HG03108 (cell line): Measurements from ENCODE around the gene RNF225.
"Not testable (repeated sequence)": the region's sequence is repeated elsewhere in the genome, so short reads cannot be mapped to it uniquely, and the experiment has no call there.

Experiments used
- ATAC-seq: cut with Tn5 transposase; IDR thresholded peaks from one replicate; pipeline ENCODE4 v1.9.1; 2021; ENCODE audit warnings: moderate library complexity; ENCODE audit not compliant: unreplicated experiment

Gene RNF225

DNA sequence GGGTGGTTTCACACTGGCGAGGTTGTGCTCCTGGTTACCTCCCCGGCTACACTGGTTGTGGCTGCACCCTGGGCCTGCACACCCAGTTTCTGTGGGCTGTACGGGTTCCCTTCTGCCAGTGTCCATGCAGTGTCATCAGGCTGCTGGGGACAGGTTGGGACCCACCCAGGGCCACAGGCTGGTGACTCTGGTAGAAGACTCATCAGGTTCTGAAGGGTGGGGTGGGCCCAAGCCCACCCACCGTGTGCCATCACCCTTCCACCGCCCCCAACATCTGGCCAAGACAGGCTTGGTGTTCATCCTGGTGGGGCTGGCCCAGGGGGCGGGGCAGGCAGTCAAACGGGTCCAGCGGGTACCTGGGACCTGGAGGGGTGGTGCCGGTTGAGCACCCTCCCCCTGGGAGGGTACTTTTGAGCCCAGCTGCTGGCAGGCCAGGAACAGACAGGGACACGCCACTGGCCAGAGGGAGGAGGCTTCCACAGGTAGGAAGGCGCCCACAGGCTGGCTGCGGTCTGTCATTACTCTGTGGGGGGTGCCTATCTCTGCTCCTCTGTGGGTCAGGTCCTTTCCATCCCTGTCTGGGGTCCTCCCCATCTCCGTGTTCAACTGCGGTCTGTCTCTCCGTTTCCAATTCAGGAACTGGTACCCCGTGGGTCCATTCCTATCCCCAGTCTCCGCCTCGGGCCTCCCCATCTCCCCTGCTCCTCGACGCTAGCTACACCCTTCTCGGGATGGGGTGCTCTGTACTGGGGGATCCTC, at the start of gene RNF225:
Gene RNF225, plus strand, starts transcription at position 437 of the 759 bp plus-strand sequence. CDS start 434 bp downstream, outside the sequence.
- ATAC-seq = no peak

DNA sequence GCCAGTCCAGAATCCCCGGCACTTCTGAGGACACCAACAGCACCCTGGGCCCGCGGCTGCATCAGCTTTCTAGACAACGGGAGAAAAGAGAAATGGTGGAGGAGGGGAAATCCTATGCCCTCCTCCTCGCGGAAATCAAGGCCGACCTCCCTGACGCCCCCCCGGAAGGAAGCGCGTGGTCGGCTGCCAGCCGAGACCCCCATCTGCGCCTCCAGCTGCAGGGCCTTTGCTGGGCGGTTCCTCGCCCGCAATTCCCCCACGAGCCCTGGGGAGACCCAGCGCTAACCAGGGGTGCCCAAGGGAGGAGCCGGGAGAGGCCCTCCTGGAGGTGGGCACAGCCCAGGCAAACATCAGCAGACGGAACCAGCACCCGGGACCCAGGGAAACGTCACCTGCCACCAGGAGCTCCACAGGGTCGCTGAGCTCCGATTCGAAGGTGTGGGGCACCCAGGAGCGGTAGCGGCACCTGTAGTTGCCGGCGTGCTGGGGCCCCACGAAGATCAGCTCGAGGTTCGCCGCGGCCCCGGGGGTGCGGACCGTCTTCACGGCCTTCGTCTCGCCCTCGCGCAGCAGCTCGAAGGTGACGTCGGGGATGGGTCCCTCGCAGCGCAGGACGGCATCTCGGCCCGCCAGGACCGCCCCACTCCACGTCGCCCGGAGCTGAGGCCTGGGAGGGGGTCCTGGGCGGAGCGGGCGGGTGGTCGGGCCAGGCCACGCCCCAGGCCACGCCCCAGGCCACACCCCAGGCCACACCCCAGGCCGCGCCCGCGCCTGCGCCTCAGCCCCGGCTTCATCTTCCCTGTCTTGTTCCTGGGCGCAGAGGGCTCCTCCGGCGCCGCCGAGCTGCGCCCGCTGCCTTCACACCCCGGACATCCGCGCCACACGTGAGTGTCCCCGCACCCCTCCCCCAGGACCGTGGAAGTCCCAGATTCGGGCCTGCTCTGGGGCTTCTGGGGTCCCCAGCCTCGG, 48.2 kb upstream of the RNF225 start:
- ATAC-seq = peak; percentile 90

DNA sequence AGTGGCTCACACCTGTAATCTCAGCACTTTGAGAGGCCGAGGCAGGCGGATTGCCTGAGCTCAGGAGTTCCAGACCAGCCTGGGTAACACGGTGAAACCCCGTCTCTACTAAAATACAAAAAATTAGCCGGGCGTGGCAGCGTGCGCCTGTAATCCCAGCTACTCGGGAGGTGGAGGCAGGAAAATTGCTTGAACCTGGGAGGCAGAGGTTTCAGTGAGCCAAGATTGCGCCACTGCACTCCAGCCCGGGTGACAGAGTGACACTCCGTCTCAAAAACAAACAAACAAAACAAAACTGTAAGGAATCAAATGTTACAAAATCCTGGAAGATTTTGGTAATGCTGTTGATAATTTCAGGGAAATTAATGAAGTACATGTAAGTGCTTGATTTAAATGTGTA, 47.4 kb upstream of the RNF225 start:
- not testable (repeated sequence) for ATAC-seq

DNA sequence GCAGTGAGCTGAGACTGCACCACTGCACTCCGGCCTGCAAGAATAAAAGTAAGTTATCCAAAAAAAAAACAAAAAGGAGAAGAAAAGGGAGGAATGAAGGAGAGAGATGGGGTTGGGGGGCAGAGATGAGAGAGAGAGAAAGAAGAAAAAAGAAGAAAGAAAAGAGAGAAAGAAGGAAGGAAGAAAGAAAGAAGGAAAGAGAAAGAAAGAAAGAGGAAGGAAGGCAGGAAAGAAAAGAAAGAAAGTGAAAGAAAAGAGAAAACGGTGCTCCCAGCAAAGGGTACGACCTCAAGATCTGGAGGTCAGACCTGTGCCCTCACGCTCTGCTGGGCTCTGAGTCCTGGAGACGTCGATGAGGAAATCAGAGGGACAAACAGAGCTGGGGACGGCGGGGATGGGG, 45.9 kb upstream of the RNF225 start:
- no peak for ATAC-seq

DNA sequence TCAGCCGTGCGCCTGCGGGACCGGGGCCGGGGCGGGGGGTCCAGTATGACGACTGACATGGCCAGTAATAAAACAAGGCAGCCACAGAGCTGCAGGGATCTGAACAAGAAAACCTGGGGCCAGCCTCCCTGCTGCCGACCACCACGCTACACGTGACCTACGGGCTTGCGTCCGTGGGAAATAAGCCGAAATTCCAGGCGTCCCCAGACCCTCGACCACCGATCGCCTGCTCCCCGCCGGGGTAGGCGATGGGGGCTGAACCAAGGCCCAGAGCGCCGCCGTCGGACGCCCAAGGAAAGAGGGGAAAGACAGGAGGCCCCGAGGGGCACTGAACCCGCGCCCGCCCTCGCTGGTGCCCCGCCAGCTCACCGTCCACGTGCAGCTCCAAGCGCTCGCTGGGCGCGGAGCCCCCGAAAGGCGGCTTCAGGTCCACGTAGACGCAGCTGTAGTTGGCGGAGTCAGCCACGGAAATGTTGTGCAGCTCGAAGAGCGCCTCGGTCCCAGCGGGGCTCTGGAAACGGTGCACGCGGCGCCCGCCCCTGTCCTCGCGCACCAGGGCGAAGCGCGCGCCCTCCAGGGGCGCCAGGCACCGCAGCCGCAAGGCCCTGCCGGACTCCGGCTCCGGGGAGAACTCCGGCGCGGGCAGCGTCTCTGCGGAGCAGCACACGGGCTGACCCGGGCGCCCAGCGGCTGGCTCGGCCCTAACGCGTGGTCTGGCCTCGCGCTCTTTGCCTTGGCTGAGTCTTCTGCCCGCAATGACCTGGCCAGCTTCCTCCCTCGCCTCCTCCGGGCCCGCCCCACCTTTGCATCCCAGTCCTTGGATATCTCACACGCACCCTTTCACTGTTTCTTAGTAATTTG, 45.2 kb upstream of the RNF225 start:
- ATAC-seq = no peak

DNA sequence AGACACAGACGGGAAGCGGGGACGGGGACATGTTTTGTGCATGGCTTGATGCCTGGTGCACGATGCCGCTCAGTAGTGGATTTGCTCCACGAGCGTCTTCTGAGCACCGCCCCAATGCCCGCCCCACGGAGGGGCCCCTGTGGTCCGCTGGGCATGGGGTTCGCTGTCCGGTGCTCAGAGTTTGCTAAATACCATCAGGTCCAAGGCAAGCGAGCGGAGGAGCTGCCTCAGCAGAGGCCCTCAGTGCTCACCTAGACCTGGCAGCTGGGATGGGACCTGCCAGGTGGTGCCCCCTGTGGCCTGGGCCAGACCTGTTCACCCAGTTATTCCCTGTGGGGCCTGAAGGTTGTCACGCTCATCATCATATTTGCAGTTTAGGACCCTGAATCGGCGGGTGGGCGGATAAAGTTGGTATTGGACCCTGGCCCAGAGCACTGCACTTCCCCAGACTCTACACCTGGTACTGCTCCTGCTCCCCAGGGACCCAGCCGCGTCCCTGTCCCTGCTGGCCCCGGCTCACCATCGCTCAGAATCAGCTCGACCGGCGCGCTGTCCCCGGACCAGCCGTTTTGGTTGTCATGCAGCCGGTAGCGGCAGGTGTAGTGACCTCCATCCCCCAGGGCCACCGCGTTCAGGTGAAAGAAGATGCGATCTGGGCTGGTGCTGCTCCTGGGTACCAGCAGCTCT, 44.4 kb upstream of the RNF225 start:
- ATAC-seq = no peak

DNA sequence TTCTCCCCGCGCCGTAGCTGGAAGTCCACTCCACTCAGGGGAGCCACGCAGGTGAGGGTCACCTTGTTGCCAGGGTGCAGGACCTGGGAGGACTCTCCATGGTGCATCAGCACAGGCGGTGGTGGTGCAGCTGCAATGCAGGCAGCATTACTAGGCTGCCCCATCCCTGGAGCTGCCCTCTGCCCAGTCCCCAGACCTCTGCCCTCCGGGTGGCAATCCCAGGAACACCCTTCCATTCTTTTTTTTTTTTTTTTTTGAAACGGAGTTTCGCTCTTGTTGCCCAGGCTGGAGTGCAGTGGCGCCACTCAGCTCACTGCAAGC, 43.9 kb upstream of the RNF225 start:
- ATAC-seq = no peak

DNA sequence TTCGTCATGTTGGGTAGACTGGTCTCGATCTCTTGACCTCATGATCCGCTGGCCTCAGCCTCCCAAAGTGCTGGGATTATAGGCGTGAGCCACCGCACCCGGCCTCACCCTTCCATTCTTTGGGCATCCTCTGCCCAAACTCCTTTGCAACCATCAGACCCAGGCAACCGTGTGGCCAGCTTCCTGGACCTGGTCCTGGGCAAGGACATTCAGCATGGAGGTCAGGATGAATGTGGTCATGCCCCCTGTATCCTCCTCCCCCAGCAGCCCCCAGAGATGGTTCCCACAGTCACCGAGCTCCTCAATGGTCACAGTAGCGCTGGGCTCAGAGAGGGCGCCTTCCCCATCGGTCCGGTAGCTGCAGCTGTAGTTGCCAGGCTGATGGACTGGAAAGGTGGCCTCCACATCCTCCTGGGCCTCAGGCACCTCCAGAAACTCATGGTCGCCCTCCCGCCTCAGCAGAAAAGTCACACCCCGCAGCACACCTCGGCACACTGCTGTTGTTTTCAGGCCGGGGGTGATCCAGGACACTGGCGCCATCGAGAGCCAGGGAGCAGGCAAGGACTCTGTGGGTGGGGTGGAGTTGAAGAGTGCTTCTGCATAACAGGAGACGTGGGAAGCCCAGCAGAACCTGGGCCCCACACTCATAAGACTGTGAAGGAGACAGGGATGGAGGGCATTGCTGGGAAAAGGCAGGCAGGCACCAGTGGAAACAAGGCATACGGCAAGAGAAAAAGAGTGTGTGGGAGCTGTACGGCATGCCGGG, 43.3 kb upstream of the RNF225 start:
- ATAC-seq = no peak

DNA sequence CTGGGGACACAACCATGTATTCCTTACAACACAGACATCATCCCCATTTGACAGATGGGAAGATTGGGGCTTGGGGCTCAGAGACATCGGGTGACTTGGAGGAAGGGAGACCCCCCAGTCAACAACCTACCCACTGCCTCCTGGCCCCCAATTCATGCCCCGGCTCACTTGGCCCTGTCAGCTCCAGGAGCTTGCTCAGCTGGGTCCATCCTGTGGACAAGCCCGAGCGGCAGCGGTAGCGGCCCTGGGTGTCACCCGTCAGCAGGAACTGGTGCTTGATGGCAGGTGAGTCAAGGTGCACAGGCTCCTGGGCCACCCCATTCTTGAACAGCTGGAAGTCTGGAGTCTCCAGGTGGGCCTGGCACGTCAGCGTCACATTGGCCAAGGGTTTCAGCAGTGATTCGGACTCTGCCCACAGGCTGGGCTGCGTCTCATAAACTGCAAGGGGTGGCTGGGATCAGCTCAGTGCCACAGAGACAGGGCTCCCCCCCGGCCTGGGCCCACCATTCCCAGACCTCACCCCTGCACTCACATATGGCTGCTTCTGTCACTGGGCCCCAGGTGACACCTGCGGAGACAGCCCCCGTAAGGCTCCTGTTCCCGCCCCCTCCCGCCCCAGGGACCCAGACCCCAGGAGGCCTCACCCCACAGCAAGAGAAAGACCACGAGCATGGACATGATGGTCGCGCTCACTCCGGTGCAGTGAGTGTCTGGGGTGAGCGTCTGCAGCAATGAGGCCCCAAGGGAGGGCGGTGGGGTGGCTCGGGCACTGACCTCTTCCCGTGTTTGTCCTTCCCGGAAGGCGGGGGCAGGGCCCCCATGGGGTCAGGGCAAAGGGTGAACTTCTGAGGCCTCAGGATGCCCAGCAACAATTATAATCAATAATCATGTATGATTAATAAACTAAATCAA, 42.4 kb upstream of the RNF225 start, which contains the start of gene A1BG:
Gene A1BG, minus strand, starts transcription at position 733 of the 912 bp plus-strand sequence. Its CDS starts 55 bp downstream, at position 678.
- ATAC-seq = no peak

DNA sequence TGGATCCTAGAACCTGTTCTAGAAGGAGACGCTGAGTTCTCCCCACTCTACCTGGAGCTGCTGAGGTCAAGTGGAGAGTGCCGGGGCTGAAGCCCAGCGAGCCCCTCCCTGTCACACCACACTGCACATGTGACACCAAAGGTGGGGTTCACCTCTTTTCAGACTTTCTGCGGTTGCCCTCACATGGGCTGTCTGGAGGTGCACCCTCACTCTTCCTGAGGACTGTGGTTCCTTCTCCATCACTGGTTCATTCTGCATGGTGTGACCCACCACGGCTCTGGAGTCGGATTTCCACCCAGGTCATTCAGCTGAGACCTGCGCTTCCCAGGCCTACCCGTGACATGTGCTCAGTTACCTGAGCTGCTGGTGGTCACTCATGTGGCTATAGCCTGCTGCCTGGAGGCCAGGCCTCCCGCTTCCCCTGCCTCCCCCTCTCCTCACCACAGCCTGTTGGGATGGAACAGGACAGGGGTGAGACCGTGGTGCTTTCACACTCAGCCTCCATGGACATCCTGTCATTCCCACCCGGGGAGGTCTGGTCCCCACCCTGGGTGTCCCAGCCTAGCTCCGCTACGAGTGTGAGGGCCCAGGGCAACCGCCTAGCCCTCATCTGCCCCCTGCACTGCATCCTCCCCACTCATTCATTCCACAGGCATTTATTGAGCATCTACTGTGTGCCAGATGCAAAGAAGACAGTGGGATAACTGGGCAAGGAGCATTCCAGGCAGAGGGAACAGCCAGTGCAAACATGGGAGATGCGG, 41.6 kb upstream of the RNF225 start:
- no peak for ATAC-seq

DNA sequence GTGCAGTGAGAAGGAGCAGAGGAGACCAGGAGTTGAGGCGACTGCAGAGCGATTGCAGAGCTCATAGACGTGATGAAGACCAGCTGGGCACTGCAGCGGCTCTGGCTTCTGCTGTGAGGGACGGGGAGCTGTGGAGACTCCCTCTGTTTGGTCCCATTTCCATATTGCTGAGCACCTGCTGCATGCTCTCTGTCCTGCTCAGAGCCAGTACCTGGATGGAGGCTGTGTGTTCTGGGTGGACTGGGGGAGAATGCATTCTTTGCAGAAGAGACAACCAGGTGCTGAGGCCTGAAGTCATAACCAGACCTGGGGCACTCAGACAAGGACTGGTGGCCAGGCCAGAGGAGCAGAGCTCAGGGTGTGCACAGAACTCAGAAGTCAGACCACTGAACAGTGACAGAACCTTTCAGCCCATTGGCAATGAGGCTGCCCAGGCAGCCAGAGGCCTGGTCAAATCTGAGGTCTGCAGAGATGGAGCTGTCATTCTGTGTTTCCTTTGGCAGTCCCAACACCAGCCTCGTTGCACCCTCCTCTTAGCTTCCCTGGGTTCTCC, 40.9 kb upstream of the RNF225 start:
- ATAC-seq = no peak

DNA sequence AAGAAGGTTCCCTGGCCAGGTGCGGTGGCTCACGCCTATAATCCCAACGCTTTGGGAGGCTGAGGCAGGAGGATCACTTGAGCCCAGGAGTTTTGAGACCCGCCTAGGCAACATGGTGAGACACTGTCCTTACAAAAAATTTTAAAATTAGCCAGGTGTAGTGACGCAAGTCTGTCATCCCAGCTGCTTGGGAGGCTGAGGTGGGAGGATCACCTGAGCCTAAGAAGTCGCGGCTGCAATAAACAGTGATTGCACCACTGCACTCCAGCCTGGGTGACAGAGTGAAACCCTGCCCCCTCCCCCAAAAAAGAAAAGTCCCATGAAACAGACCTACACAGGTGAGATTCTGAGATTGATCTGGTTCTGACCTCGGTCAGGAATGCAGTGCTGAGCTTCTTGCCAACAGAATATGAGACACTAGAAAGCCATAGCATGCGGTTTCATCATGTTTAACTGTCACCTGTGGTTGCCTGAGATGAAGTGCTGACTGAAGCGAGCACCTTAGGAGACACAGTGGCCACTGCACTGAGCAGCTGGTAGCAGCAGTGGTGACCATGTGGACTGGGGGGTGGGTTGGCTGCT, 40.1 kb upstream of the RNF225 start:
- ATAC-seq = no peak

DNA sequence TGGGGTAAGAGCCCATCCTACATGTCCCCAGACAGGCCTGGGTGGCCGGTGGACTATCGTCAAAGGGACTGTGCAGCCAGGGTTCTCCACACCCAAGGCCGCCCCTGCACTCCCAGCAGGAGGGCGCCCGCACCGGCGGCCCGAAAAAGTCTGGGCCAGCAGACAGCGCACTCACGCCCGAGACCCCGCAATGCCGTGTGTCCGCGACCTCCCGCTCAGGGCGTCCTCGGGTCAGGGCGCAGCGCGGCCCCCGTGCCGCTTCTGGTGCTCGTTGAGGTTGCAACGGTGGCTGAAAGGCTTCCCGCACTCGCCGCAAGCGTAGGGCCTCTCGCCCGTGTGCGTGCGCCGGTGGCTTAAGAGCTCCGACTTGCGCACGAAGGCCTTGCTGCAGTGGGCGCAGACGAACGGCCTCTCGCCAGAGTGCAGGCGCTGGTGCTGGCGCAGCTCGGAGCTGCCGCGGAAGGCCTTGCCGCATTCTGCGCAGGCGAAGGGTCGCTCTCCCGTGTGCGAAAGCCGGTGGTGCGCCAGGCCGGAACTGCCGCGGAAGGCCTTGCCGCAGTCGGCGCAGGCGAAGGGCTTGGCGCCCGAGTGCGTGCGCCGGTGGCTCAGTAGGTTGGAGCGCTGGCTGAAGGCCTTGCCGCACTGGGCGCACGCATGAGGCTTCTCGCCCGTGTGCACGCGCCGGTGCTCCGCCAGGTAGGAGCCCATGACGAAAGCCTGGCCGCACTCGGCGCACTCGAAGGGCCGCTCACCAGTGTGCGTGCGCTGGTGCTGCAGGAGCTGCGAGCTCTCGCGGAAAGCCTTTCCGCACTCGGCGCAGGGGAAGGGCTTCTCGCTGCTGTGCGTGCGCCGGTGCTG, 39.3 kb upstream of the RNF225 start:
- no peak for ATAC-seq

DNA sequence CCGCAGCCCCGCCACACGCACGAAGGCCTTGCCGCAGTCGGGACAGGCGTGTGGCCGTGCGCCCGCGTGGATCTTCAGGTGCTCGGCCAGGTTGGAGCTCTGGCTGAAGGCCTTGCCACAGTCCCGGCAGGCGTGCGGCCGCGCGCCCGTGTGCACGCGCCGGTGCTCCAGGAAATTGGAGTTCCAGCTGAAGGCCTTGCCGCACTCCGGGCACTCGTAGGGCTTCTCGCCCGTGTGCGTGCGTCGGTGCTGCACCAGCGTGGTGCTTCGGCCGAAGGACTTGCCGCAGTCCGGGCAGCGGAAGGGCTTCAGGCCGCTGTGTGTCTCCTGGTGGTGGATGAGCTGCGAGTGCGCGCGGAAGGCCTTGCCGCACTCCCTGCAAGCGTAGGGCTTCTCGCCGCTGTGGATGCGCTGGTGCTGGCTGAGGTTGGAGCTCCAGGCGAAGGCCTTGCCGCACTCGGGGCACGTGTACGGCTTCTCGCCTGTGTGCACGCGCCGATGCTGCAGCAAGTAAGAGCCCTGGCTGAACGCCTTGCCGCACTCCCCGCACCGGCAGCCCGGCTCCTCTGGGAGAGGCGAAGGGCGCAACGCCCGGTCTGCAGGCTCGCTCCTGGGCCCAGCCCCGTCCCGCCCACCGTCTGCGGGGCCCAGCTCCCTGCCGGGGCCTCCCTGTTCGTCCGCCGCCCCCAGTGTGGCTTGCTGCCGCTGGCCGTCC, 38.5 kb upstream of the RNF225 start:
- ATAC-seq = no peak

DNA sequence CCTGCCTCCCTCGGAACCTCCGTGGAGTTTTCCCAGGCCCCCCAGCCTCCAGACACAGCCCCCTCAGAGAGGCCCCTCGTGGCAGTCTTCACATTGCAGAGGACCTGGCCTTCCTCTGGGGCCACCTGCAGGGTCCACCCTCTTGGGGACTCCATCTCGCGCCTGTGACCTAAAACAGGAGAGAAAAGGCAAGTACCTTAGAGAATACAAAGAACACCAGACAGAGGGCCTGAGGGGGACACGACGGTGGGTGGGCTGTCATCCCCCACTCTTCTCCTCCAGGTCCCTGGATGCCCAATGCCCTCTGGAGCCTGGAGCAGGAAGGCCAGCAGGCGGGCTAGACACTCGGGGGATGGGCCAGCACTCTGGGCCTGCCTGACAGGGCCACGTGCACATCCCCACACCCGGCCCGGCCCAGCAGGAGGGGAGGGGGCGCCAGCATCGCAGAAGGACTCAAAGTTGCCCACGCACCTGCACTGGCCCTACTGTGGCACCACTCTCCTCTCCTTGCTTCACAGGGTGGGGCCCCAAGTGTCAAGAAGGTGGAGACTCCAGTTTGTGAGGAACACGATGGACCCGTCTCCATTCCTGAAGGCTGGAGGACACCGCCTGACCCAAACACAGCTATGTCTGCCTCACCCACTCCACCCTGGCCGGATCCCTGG, 37.8 kb upstream of the RNF225 start:
- no peak for ATAC-seq
